Glomerular visceral epithelial cell (primary cell): ENCODE results near the gene RNF40.
"Not testable (repeated sequence)": the region's sequence is repeated elsewhere in the genome, so short reads cannot be mapped to it uniquely, and the experiment has no call there.

Experiments
- DNase-seq: peaks from one replicate; pipeline ENCODE4 v3.0.0-alpha.2; 2016; ENCODE audit errors: extremely low spot score

RNF40 gene

DNA sequence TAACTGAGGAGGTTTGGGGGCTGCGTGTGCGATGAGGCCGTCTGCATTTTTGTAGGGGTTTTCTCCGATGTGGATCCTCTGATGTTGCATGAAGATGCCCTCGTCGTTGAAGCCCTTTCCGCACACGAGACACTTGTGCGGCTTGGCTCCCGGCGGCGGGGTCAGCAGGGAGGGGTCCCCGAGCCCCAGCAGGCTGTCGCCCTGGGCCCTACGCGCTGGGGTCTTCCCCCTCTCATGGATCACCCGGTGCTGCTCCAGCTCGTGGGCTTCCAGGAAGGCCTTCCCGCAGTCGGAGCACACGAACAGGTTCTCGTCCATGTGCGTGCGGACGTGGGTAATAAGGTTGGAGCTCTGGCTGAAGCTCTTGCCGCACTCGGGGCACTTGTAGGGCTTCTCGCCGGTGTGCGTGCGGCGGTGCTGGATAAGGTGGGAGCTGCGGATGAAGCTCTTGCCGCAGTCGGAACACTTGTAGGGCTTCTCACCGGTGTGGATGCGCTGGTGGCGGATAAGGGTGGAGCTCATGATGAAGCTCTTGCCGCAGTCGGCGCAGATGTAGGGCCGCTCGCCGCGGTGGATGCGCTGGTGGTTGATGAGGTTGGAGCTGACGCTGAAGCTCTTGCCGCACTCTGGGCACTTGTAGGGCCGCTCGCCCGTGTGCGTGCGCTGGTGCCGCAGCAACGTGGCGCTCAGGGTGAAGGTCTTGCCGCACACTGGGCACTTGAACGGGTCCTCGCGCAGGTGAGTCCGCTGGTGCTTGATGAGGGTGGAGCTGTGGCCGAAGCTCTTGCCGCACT lies 20.6 kb downstream of the RNF40 start:
- DNase-seq: no peak

DNA sequence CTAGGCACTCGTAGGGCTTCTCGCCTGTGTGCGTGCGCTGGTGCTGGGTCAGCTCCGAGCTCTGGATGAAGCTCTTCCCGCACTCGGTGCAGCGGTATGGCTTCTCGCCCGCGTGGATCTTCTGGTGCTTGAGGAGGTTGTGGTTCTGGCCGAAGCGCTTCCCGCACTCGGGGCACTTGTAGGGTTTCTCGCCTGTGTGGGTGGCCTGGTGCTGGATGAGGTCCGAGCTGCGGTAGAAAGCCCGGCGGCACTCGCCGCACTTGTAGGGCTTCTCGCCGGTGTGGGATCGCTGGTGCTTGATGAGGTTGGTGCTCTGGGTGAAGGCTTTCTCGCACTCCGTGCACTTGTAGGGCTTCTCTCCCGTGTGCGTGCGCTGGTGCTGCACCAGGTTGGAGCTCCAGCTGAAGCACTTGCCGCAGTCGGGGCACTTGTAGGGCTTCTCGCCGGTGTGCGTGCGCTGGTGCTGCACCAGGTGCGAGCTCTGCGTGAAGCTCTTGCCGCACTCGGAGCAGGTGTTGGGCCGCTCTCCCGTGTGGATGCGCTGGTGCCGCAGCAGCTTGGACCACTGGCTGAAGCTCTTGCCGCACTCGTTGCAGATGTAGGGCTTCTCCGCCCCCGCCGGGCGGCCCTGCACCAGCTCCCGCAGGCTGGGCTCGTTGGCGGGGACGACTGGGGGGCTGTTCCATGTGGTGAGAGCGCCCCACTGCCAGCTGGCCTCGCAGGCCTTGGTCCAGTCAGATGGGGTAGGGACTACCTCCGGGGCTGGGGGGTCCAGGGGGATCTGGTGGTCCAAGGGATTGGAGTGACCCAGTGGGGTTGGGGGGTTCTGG lies 21.4 kb downstream of the RNF40 start:
- no peak for DNase-seq

DNA sequence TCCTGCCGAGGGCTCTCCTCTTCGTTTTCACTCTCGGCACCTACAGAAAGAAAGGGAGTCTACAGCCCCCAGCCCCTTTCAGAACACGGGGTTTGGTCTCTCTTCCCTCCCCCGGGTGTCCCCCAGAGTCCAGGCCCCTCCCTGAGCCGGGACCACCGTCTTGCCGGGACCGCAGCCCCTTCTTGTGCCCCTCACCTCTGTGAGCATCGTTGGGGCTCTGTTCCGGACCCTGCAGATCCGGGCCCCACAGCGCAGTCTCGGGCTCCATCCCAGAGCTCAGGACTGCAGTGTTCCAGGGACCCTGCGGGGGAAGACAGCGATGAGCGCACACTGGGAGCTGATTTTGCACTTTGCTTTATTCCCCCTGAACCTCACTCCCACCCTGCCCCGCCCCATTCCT lies 22.1 kb downstream of the RNF40 start:
- DNase-seq: no peak

DNA sequence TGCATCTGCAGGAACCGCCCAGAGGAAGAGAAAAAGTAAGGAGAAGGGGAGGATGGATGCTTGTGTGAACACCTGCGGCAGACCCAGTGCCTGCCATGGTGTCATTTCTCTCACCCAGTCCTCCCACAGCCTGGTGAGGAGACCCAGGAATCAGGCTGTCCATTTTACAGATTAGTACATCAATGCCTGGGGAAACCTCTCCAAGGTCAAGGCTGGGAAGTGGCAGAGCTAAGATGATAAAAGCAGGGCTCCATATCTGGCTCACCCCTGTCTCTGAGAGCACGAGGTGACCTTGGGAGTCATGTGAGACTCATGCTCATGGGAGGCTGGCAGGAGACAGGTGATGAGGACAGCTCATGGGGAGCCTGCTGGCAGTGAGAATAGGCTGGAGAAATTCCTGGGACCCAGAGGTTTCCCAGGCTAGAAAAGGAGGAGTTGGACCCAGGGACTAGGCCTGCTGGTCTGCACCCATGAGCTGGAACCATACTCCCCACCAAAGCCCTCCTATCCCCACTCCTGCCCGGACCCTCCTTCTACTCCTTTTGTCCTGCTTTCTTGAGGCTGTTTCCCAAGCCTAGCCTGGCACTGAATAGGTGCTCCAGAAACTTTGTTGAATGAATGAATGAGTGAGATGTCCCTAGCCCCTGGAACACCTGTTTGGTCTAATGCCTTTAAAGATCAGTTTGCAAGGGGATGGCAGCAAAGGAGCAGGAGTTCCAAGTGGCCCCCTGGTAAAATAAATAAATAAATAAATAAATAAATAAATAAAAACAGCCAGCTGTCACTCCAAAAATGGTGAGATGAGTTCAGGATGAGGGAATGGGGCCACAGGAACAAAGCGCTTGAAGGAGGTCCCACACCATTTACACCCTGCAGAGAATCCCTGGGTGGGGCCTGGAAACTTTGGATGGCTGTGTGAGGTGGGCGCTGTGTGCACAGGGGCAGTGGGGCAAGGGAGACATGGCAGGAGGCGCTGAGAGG lies 23.3 kb downstream of the RNF40 start:
- DNase-seq: no peak

DNA sequence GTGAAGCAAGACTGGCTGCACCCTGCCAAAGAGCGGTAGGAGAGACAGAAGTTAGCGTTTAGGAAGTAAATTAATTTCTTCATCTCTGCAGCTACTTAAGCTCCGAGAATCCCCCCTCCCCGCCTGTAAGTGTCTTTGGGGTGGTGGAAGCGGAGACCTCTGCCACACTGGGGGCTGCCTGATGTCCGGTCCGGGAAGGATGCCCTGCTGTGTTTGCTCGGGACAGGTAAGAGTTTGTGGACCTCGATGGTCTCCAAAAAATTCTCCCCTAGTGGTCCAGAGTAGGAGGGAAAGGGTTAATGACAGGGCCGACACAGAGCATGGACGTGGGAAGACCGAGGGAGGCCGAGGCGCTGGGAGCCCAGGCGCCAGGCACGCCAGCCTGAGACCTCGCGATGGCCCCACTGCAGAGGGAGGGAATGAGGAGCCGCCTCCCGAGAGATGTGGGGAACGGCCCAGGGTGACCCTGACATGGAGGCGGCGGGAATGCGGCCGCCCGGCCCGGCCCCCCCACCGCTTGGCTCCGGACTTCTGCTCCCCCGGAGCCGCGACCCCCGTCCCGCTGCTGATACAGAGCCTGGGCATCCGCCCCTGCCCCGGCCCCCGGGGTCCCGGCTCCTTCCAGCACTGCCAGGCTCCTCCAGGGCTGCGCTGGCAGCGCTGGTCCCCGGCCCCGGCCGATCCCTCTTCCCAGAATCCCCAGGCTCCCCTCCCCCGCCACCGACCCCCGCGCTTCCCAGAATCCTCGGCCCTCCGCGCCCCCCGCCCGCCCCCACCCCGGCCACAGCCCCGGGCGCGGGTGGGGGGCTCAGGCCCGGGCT lies 24.2 kb downstream of the RNF40 start:
- DNase-seq: peak; percentile 47

DNA sequence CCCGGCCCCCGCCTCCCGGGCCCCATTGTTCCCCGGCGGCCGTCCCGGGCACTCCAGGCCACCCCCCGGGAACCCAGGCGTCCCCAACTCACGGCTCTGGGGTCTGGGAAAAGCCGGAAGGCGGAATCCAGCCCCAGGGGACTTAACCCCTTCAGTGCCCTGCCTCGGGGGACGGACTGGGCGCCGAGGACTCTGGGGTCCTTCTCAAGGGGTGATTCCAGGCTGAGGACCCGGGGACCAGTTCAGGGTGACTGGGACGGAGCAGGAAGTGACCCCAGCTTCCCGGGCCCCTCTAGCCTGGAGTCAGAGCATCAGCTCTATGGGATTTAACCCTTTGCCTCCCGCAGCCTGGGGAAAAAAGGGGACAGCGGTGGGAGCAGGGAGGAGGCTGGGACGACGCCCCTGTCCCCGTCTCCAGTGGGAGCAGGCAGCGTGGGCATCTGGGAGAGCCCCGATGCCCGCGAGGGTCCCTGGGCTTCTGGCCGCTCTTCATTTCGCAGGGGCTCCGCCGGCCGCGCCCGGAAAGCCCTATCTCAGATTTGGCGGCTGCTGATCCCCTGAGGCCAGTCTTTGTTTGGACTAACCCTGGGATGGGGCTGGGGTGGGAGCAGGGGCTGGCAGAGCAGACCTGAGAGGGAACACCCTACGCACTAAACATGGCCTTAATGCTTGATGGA lies 25.0 kb downstream of the RNF40 start, which contains the start of gene ZNF629:
Gene ZNF629 (minus strand): TSS at position 270 of the 677 bp plus-strand sequence. CDS start 2,723 bp downstream, outside the sequence.
- peak; percentile 59 for DNase-seq

DNA sequence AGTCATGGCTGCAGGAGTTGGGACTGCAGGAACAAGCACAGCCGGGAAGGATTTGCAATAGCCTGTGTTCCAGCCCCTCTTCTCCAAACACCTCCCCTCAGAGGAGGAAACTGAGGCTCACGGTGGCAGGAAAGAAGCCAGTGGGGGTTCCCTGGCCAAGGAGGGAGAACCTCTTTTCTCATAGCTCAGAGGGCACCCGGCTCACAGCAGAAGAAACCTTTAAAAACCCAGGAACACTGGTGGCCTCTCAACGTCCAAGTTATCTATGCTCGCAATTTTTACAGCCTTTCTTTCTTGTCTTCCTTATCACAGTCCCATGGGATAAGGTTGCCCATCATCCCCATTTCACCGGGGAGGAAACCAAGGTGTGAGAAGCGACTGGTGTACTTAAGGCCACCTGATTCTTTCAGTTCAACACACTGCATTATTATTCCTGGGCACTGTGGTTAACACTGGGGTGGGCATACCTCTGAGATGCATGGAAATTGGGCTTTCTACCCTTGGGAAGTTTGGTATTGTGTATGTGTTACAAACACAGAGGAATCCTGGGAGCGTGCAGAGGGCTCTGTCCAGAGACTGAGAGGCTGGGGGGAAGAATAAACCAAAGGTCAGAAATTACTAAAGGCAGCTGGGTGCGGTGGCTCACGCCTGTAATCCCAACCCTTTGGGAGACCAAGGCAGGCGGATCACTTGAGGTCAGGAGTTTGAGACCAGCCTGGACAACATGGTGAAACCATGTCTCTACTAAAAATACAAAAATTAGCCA lies 25.7 kb downstream of the RNF40 start:
- DNase-seq: no peak

DNA sequence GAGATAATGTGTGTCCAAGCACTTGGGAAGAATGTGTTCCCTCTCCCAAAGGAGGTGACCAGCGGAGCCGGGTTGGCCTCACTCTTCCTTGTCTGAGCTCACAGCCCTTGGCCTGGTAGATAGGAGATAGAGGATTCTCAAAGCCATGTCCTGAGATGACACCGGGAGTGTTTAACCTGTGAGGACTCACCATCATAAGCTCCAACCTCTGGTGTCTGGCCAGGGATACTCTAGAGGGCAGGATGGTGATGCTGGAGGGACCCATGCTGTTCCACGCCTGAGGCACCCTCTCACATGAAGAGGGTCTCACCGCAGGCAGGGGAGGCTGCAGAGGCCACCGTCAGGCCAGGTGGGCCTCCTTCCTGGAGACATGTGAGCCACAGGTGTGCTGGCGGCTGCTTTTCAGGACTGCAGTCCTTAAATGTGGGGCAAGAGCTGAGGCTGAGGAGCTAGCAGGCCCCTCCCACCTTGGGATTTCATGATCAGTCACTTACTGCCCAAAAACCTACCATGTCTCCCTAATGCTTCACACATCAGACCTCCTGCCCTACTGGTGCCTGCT lies 31.5 kb downstream of the RNF40 start:
- no peak for DNase-seq

DNA sequence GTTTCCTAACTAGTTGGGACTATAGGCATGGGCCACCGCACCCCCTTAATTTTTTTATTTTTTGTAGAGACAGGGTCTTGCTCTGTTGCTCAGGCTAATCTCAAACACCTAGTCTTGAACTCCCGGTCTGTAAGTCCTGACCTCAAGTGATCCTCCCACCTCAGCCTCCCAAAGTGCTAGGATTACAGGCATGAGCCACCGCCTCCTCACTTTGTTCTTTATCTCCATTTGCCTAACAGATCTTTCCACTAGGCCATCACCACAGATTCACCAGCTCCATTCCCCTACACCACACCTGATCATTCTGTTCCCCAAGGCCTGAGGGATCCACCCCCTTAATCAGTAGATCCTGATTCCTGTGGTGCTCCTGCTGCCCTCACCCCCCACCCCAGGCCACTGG lies 32.5 kb downstream of the RNF40 start:
- DNase-seq: no peak

DNA sequence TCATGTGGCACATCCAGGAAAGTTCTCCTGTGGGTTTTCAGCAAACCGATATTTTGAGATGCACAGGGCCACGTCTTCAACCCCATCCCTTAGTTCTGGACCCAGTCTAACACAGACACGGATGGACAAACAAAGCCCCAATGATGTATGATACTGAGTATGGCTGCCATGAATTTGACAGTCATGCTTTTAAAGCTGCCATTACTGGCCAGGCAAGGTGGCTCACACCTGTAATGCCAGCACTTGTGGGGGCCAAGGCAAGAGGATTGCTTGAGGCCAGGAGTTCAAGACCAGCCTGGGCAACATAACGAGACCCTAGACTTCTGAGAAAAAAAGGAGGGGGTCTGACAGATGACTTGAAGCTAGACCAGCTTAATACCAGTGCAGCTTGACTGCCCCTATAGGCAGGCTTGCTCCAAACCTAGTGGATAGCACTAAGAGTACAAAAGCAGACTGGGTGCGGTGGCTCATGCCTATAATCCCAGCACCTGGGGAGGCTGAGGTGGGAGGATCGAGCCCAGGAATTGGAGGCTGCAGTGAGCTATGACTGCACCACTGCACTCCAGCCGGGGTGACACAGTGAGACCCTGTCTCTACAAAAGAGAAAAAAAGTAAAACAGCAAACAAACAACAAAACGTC lies 35.7 kb downstream of the RNF40 start:
- no peak for DNase-seq

DNA sequence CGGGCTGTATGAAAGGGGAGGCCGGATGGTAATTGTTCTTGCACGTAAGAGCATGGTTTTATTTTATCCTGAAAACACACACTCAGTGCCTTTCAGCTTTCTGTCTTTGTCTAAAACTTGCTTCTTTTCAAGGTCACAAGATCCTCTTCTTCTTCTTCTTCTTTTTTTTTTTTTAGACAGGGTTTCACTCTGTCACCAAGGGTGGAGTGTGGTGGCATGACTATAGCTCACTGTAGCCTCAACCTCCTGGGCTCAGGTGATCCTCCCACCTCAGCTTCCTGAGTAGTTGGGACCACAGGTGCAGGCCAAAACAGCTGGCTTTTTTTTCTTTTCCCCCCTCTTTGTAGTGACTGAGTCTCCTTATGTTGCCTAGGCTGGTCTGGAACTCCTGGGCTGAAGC lies 40.8 kb downstream of the RNF40 start:
- DNase-seq: no peak

DNA sequence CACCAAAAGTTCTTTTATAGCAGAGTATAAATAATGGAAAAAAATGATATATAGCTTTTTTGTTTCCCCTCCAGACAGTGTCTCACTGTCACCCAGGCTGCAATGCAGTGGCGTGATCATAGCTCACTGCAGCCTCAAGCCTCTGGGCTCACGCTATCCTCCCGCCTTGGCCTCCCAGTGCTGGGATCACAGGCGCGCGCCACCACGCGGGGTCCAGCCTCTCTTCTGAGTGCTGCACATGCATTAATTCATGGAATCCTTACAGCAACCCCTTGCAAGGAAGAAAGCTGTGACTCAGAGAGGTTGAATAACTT lies 42.9 kb downstream of the RNF40 start:
- no peak for DNase-seq

DNA sequence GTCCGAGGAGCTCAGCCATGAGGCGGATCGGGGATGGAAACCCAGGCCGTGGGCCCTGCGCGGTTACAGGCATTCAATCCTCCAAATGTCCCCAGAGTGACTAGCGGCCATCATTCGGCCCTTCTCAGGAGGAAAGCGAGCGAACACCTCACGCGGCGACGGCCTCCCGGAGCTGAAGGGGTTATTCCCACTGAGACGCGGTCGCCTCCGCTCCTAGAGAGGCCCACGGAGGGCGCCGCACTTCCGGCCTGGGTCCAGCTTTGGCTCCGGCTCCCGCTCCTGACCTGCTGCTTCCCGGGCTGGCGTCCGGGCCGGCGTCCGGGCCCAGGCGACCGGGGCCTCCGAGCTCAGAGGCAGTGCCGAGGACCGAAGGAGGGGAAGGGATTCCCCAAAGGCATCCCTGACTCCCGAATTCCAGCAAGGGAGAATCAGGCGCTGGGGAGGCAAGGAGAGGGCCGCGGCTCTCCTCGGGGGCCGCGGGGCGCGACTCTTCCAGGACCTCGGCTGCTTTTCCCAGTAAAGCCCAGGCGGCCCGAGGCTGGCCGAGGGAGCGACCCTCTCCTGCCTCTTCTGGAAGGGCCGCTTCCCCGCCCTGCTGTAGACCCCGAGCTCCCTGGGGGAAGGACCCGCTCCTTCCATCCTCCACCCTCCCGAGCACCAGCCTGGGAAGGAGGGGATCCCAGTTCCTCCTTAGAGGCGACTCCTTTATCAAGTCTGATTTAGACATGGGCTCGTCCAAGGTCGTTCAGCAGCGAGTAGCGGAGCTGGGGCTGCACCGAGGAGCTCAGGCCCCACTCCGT lies 43.4 kb downstream of the RNF40 start:
- peak; percentile 79 for DNase-seq

DNA sequence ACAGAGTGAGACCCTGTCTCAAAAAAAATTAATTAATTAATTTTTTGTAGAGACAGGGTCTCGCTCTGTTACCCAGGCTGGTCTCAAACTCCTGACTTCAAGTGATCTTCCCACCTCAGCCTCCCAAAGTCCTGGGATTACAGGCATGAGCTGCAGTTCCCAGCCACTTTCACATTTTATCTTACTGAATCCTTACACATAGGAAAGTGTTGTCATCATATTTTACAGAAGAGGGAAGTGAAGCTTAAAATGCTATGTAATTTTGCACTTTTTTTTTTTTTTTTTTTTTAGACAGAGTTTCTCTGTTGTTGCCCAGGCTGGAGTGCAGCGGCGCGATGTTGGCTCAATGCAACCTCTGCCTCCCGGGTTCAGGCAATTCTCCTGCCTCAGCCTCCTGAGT lies 46.0 kb downstream of the RNF40 start:
- no peak for DNase-seq

DNA sequence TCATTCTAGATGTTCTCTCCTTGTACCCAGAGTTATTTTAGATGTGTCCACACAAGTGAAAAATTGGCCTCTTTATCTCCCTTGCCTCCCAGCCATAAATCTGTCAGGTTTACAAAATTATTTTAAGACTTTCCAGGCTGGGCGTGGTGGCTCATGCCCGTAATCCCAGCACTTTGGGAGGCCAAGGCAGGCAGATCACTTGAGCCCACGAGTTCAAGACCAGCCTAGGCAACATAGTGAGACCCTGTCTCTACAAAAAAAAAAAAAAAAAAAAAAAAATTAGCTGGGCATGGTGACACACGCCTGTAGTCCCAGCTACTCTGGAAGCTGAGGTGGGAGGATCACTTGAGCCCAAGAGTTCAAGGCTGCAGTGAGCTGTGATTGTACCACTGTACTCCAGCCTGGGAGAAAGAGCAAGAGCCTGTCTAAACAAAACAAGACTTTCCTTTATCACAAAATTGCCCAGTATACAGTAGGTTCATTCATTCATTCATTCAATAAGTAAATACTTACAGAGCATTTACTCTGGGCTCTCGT lies 46.8 kb downstream of the RNF40 start:
- DNase-seq: not testable (repeated sequence)

DNA sequence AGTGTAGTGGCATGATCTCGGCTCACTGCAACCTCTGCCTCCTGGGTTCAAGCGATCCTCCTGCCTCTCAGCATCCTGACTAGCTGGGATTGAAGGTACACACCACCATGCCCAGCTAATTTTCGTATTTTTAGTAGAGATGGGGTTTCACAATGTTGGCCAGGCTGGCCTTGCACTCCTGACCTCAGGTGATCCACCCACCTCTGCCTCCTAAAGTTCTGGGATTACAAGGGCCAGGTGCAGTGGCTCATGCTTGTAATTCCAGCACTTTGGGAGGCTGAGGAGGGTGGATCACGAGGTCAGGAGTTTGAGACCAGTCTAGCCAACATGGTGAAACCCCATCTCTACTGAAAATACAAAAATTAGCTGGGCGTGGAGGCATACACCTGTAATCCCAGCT lies 47.6 kb downstream of the RNF40 start:
- not testable (repeated sequence) for DNase-seq

DNA sequence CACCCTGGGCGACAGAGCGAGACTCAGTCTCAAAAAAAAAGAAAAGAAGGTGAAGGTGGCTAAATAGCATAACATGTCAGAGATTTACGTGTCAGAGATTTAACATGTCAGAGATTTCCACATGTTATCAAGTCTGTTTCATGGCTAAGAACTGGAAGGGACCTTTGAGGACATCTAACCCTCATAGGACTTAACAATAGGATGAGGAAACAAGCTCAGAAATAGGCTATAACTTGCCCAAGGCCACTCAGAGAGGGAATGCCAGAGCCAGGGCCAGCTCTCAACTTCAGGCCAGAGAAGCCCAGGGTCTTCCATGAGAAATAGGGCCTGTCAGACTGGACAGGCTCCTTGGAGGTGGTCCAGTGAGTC lies 51.7 kb downstream of the RNF40 start:
- DNase-seq: no peak

DNA sequence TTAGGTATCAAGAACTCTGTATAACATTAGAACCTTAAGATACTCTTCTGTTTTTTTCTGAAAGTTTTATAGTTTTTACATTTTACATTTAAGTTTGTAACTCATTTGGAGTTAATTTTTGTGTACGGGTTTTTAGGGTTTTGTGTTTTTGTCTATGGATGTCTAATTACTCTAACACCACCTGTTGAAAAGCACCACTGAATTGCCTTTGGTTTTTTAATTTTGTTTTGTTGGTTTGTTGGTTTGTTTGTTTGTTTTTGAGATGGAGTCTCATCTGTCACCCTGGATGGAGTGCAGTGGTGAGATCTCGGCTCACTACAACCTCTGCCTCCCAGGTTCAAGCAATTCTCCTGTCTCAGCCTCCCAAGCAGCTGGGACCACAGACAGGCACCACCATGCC lies 54.6 kb downstream of the RNF40 start:
- no peak for DNase-seq
